Measurements from ENCODE around the gene GNLY.

DNA sequence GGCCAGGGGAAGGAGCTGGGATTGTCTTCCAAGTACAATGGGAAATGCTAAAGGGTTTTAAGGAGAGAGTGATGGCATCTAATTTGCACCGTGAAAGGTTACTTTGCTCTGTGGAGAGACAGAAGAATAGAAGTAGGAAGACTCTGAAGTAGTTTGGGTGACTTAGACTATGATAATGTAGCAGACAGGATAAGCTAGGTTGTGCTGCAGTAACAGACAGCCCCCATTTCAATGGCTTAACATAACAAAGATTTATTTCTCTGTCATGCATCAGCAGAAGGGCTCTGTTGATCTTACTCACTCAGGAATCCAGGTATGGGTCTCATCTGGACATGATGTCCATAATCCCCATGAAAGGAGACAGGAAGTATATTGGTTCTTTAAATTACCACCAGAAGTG lies 26.4 kb downstream of the GNLY start:
- no peak for TF ChIP-seq ARHGAP35 (IDR thresholded peaks at IDR 0.05; ENCODE audit: partially characterized antibody)
- no peak for TF ChIP-seq ARID2 (IDR thresholded peaks at IDR 0.05)
- no peak for TF ChIP-seq JUND (IDR thresholded peaks at IDR 0.05; ENCODE audit: borderline replicate concordance, low read depth, low read length)
- TF ChIP-seq JUND (tag; IDR thresholded peaks at IDR 0.05; ENCODE audit: borderline replicate concordance, low read depth, low read length) = no peak
- no peak for TF ChIP-seq POLR2AphosphoS2 (IDR thresholded peaks at IDR 0.05; ENCODE audit: low read length)
- no peak for TF ChIP-seq RAD21 (CRISPR knock-in tag; conservative IDR thresholded peaks at IDR 0.05 in 1 of 2, IDR thresholded peaks at IDR 0.05 in 1 of 2)
- TF ChIP-seq MAFG (tag; conservative IDR thresholded peaks at IDR 0.05) = no peak
- TF ChIP-seq STAT5B (CRISPR knock-in tag; IDR thresholded peaks at IDR 0.05) = no peak
- TF ChIP-seq, protein P1, sequence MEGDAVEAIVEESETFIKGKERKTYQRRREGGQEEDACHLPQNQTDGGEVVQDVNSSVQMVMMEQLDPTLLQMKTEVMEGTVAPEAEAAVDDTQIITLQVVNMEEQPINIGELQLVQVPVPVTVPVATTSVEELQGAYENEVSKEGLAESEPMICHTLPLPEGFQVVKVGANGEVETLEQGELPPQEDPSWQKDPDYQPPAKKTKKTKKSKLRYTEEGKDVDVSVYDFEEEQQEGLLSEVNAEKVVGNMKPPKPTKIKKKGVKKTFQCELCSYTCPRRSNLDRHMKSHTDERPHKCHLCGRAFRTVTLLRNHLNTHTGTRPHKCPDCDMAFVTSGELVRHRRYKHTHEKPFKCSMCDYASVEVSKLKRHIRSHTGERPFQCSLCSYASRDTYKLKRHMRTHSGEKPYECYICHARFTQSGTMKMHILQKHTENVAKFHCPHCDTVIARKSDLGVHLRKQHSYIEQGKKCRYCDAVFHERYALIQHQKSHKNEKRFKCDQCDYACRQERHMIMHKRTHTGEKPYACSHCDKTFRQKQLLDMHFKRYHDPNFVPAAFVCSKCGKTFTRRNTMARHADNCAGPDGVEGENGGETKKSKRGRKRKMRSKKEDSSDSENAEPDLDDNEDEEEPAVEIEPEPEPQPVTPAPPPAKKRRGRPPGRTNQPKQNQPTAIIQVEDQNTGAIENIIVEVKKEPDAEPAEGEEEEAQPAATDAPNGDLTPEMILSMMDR (IDR thresholded peaks at IDR 0.05 in 2 of 3, conservative IDR thresholded peaks at IDR 0.05 in 1 of 3; ENCODE audit: insufficient read depth in 2 of 3, low read depth in 1 of 3, low read length in 3 of 3) = no peak
- TF ChIP-seq, protein P2, sequence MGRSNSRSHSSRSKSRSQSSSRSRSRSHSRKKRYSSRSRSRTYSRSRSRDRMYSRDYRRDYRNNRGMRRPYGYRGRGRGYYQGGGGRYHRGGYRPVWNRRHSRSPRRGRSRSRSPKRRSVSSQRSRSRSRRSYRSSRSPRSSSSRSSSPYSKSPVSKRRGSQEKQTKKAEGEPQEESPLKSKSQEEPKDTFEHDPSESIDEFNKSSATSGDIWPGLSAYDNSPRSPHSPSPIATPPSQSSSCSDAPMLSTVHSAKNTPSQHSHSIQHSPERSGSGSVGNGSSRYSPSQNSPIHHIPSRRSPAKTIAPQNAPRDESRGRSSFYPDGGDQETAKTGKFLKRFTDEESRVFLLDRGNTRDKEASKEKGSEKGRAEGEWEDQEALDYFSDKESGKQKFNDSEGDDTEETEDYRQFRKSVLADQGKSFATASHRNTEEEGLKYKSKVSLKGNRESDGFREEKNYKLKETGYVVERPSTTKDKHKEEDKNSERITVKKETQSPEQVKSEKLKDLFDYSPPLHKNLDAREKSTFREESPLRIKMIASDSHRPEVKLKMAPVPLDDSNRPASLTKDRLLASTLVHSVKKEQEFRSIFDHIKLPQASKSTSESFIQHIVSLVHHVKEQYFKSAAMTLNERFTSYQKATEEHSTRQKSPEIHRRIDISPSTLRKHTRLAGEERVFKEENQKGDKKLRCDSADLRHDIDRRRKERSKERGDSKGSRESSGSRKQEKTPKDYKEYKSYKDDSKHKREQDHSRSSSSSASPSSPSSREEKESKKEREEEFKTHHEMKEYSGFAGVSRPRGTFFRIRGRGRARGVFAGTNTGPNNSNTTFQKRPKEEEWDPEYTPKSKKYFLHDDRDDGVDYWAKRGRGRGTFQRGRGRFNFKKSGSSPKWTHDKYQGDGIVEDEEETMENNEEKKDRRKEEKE (IDR thresholded peaks at IDR 0.05; ENCODE audit: borderline replicate concordance in 1 of 2, control insufficient read depth in 1 of 2, low read depth in 2 of 2, low read length in 1 of 2) = no peak
- no peak for TF ChIP-seq CEBPG (CRISPR knock-in tag; IDR thresholded peaks at IDR 0.05)
- no peak for TF ChIP-seq CEBPG (tag; conservative IDR thresholded peaks at IDR 0.05 in 1 of 2, IDR thresholded peaks at IDR 0.05 in 1 of 2)
- no peak for TF ChIP-seq U2AF1 (optimal IDR thresholded peaks at IDR 0.05; ENCODE audit: low read depth, low read length)
